Measurements from ENCODE around the gene FUT3. TPM values are rescaled to one million over a fixed set of nuclear protein-coding genes. Genes with fewer than 3 reads are reported as not detected.

FUT3 gene
- polyA plus RNA-seq, 1 donor (not counting 4 experiments of a cell fraction or from before 2014, with no cell fraction given) = 2.9 TPM

DNA sequence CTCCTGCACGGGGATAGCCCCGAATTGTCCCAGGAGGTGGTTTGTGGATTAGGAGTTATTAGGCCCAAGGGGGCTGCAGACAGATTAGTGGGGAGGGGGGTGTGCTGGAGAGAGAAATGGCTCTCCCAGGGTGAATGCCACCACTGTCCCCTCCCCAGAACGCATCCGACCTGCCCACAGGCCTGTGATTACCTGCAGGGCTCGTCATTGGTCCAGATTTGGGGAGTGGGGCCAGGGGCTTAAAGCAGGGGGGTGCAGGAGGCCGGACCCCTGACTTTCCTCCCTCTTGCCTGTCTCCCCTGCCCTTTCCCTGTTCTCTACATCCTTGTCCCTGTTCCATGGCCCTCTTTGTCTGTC lies 45.1 kb downstream of the FUT3 start:
- no peak overlapping the region for H3K9ac ChIP-seq (ENCODE audit: control insufficient read depth, extremely low read depth, insufficient read depth, low read length)
- DNase-seq (ENCODE audit: low read depth, low spot score) (no peak), FAIRE-seq (no peak)
- TF ChIP-seq EZH2 (IDR thresholded peaks at IDR 0.05; ENCODE audit: low read length) = no peak
- TF ChIP-seq, protein P1, sequence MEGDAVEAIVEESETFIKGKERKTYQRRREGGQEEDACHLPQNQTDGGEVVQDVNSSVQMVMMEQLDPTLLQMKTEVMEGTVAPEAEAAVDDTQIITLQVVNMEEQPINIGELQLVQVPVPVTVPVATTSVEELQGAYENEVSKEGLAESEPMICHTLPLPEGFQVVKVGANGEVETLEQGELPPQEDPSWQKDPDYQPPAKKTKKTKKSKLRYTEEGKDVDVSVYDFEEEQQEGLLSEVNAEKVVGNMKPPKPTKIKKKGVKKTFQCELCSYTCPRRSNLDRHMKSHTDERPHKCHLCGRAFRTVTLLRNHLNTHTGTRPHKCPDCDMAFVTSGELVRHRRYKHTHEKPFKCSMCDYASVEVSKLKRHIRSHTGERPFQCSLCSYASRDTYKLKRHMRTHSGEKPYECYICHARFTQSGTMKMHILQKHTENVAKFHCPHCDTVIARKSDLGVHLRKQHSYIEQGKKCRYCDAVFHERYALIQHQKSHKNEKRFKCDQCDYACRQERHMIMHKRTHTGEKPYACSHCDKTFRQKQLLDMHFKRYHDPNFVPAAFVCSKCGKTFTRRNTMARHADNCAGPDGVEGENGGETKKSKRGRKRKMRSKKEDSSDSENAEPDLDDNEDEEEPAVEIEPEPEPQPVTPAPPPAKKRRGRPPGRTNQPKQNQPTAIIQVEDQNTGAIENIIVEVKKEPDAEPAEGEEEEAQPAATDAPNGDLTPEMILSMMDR (optimal IDR thresholded peaks at IDR 0.05 in 1 of 3, IDR thresholded peaks at IDR 0.05 in 1 of 3, conservative IDR thresholded peaks at IDR 0.05 in 1 of 3; ENCODE audit: extremely low read depth in 1 of 3, insufficient read depth in 2 of 3, low read length in 3 of 3) = no peak
- H3K79me2 ChIP-seq (ENCODE audit: control insufficient read depth, insufficient read depth, low read length) = no peaks in the 10 kb centered on the region
- peaks cover 27% of the 10 kb centered on the region for H3K27me3 ChIP-seq (ENCODE audit: control insufficient read depth, extremely low read depth, insufficient read depth, low read length)
- H3K36me3 ChIP-seq (ENCODE audit: control insufficient read depth in 2 of 2, extremely low read depth in 1 of 2, insufficient read depth in 2 of 2, low read length in 2 of 2) = no peaks in the 10 kb centered on the region
- no peak overlapping the region for H3K4me3 ChIP-seq (ENCODE audit: control insufficient read depth in 2 of 3, extremely low read depth in 1 of 3, insufficient read depth in 2 of 3, low read depth in 1 of 3, low read length in 3 of 3)
- no peak overlapping the region for H2AFZ ChIP-seq (ENCODE audit: control insufficient read depth, low read length)
- no peak overlapping the region for H3K27ac ChIP-seq (ENCODE audit: control insufficient read depth, insufficient read depth, low read length)
- H3K9me3 ChIP-seq (ENCODE audit: control insufficient read depth, low read depth, low read length) = no peaks in the 10 kb centered on the region
- peaks cover 2% of the 10 kb centered on the region for H4K20me1 ChIP-seq (ENCODE audit: control insufficient read depth, extremely low read depth, insufficient read depth, low read length)
- no peaks in the 10 kb centered on the region for H3K9me1 ChIP-seq (ENCODE audit: control insufficient read depth, extremely low read depth, insufficient read depth, low read length)
- dilution Hi-C loops (cut with MboI; ENCODE audit: extremely low pct_ligation_motif_present, low sequenced_read_pairs) = no loop called here
- H3K4me2 ChIP-seq (ENCODE audit: control insufficient read depth, extremely low read depth, insufficient read depth, low read depth, low read length) = no peak overlapping the region
- H3K4me1 ChIP-seq (ENCODE audit: control insufficient read depth, extremely low read depth, insufficient read depth, low read length) = peaks cover 7% of the 10 kb centered on the region

- dilution Hi-C loops (cut with MboI; ENCODE audit: extremely low pct_ligation_motif_present, low sequenced_read_pairs) = no loop called here
- TF ChIP-seq EZH2 (IDR thresholded peaks at IDR 0.05; ENCODE audit: low read length) = peak; percentile 84
- TF ChIP-seq, protein P1 (optimal IDR thresholded peaks at IDR 0.05 in 1 of 3, IDR thresholded peaks at IDR 0.05 in 1 of 3, conservative IDR thresholded peaks at IDR 0.05 in 1 of 3; ENCODE audit: extremely low read depth in 1 of 3, insufficient read depth in 2 of 3, low read length in 3 of 3) = peak; percentile 37 to 78 (median 70)
- Histone ChIP-seq H3K9ac (ENCODE audit: control insufficient read depth, extremely low read depth, insufficient read depth, low read length) (no peak overlapping the region), H3K36me3 (ENCODE audit: control insufficient read depth in 2 of 2, extremely low read depth in 1 of 2, insufficient read depth in 2 of 2, low read length in 2 of 2) (no peaks in the 10 kb centered on the region), H3K4me2 (ENCODE audit: control insufficient read depth, extremely low read depth, insufficient read depth, low read depth, low read length) (no peak overlapping the region), H2AFZ (ENCODE audit: control insufficient read depth, low read length) (no peak overlapping the region), H3K79me2 (ENCODE audit: control insufficient read depth, insufficient read depth, low read length) (no peaks in the 10 kb centered on the region), H4K20me1 (ENCODE audit: control insufficient read depth, extremely low read depth, insufficient read depth, low read length) (peaks cover 2% of the 10 kb centered on the region), H3K4me1 (ENCODE audit: control insufficient read depth, extremely low read depth, insufficient read depth, low read length) (peaks cover 7% of the 10 kb centered on the region), H3K27ac (ENCODE audit: control insufficient read depth, insufficient read depth, low read length) (no peak overlapping the region), H3K4me3 (ENCODE audit: control insufficient read depth in 2 of 3, extremely low read depth in 1 of 3, insufficient read depth in 2 of 3, low read depth in 1 of 3, low read length in 3 of 3) (no peak overlapping the region), H3K27me3 (ENCODE audit: control insufficient read depth, extremely low read depth, insufficient read depth, low read length) (peaks cover 30% of the 10 kb centered on the region), H3K9me1 (ENCODE audit: control insufficient read depth, extremely low read depth, insufficient read depth, low read length) (no peaks in the 10 kb centered on the region), H3K9me3 (ENCODE audit: control insufficient read depth, low read depth, low read length) (no peaks in the 10 kb centered on the region)
- DNase-seq (ENCODE audit: low read depth, low spot score) = no peak
- no peak for FAIRE-seq
Observed at GRCh38 chr19:5805462-5806132, 45.7 kb downstream of the FUT3 start.

Data from keratinocyte (primary cell).